ENCODE data around the gene MFRP.

The MFRP gene

GRCh38 chr11:119319136-119319699, 27.3 kb downstream of the MFRP start:
- DNase-seq (ENCODE audit: extremely low read depth in 1 of 2, low read depth in 1 of 2), result no peak

GRCh38 chr11:119318240-119319135, 28.0 kb downstream of the MFRP start:
- no peak for DNase-seq (ENCODE audit: extremely low read depth in 1 of 2, low read depth in 1 of 2)

- DNase-seq (ENCODE audit: extremely low read depth in 1 of 2, low read depth in 1 of 2), result no peak
Measured at GRCh38 chr11:119317592-119318239, 28.8 kb downstream of the MFRP start.

DNA sequence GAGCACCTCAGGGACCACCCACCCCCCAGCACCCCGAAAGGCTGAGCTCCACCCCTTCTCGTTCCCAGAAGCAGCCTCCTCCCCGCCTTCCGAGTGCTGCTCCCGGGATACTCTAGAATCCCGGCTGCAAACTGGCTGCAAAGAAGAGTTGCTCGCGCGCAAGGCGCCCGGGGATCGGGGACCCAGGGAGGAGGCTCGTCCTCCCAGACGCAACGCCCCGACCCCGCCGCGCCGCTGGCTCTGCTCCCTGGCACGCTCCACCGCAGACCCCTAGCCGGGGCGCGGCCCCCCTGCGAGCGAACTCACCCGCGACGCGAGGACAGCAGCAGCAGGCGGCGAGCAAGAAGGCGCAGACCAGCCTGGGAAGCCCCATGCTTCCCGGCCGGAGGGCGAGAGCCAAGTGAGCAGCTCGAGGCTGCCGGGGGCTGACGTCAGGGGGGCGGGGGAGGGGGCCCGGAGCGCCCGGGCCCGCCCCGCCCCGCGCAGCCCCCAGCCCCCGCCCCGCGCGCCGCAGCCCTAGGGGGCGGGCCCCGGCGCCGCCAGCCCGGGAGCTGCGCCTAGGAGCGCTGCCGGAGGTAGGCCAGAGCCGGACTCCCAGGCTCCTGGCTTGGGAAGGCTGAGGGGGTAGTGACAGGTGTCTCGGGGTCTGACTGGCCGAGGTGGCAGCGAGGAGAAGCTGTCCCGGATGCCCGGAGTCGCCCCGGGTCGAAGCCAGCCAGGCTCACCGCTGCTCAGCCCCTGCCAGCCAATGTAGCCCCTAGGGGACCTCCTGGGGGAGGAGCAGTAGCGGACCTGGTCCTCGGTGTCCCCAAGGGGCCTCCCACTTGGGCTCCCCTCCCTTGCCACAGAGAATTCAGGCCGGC, 29.5 kb downstream of the MFRP start, which contains the start of gene MCAM:
Gene MCAM (minus strand): TSS at position 402 of the 863 bp plus-strand sequence. CDS start 29 bp downstream, at position 373.
- no peak for DNase-seq (ENCODE audit: extremely low read depth in 1 of 2, low read depth in 1 of 2)

DNA sequence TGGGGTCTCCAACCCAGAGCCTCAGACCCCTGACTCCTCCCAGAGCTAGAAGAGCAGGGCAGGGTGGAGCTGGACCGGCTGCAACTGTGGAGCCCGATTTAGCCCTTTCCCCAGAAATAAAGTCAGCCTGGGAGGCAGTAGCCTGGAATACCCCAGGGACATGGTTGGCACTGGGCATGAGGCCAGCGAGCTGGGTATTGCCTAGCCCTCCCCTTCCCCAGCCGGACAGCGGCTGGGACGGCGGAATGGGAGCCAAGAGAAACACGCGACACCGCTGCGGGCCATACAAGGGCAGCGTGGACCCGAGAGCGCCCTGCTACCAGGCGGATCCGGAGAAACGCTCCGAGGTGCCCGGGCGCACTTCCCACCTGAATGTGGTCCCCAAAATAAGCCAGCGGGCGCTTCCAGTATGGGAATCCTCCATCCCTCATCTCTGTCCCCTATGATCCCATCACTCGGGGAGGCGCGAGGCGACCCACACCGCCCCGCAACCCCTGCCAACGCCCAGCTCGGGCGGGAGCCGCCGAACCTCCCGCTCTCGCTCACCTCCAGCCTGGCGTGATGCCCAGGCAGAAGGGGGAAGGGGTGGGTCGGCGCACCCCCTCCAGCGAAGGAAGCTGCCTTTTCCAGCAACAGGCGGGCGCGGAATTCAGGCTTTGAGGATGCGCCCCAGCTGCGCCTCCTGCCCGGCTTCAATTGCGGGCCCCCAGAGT, 30.3 kb downstream of the MFRP start:
- no peak for DNase-seq (ENCODE audit: extremely low read depth in 1 of 2, low read depth in 1 of 2)

GRCh38 chr11:119315131-119316015, 31.1 kb downstream of the MFRP start:
- DNase-seq (ENCODE audit: extremely low read depth in 1 of 2, low read depth in 1 of 2), result no peak

GRCh38 chr11:119314726-119315125, 31.8 kb downstream of the MFRP start:
- no peak for DNase-seq (ENCODE audit: extremely low read depth in 1 of 2, low read depth in 1 of 2)

- no peak for DNase-seq (ENCODE audit: extremely low read depth in 1 of 2, low read depth in 1 of 2)
Measured at GRCh38 chr11:119310682-119311052, 35.8 kb downstream of the MFRP start.

GRCh38 chr11:119309953-119310681, 36.4 kb downstream of the MFRP start:
- no peak for DNase-seq (ENCODE audit: extremely low read depth in 1 of 2, low read depth in 1 of 2)

GRCh38 chr11:119309411-119309810, 37.1 kb downstream of the MFRP start:
- DNase-seq (ENCODE audit: extremely low read depth in 1 of 2, low read depth in 1 of 2), result no peak

GRCh38 chr11:119307974-119308373, 38.5 kb downstream of the MFRP start:
- DNase-seq (ENCODE audit: extremely low read depth in 1 of 2, low read depth in 1 of 2), result no peak

- DNase-seq (ENCODE audit: extremely low read depth in 1 of 2, low read depth in 1 of 2), result no peak
Measured at GRCh38 chr11:119307219-119307618, 39.3 kb downstream of the MFRP start.

DNA sequence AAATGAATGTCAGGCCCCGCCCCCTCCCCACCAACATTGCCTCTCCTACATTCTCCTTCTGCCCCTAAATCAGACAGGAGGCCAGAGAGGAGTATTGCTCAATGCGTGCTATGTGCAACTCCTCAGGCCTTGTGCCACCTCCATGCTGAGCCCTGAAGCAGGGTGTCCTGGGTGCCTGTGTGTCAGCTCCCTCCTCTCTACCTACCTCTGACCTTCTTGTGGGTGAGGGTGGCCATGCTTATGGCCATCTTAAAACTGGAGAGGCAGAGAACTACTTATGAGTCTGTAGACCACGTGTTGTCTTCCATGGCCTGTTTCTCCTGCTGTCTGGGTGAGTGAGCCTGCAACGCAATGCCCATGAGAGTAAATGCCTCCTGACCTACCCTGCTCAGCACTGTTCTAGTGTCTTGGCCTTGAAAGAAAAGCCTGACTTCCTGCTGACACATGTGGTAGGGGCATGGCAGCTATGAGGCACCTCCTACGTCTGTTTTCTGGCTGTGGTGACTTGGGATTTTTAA, 40.1 kb downstream of the MFRP start:
- peak in 1 of 2 donors; percentile 47 for DNase-seq (ENCODE audit: extremely low read depth in 1 of 2, low read depth in 1 of 2)

DNA sequence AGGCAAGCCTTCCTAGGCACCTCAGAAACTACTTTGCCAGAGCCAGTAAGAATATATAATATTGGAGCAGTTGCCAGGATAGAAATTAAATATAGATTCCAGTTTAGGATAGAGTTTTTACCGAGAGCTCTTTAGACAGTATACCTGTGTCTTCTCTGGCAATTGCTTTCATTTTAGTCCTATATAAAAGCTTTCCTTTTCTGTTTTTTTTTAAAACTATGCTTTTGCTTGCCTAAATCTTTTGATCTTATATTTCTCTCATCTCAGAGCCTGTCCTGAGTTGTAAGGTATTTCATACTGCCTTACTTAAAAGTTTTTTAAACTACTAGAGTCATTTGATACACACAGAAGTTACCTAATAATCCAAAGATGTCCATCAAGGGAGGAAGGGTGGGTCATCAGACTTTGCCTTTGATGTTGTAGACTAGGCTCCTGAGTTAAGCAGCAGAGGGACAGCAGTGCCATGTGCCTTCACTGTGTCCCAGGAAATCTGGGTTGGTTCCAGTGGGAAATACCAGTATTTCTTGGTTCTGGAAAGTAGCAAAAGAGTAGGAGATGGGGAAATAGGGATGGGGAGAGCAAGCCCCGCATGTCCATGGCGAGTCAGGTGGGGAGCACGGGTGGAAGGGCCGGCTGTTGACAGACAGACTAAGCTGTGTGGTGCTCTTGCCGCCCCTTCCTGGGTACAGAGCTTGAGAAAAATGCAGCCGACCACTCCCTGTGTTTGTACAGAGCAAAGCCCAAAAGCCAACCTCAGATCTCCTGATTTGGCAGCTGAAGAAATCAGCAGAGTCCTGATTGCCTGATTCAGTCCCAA, 40.7 kb downstream of the MFRP start:
- DNase-seq (ENCODE audit: extremely low read depth in 1 of 2, low read depth in 1 of 2), result no peak

DNA sequence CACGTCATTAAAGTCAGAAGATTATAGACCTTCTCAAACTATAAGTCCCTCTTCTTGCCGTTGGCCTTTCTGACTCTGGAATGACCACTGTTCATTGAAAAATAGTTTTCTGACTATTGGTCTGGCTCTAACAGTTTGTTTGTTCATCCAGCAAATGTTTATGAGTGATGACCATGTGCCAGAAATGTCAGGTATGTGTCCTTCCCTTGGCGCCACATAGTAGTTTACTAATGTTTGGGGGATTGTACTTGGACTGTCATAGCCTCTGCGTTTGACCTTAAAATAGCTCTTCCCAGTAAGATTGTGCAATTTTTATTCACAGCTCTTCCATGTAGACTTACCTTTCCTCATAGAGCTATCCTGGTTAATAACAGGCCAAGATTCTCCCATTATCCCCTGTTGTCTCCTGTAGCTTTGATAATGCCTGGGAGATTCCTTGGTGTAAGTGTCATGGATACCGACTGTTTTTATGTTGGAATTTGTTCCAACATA, 43.2 kb downstream of the MFRP start:
- no peak for DNase-seq (ENCODE audit: extremely low read depth in 1 of 2, low read depth in 1 of 2)

DNA sequence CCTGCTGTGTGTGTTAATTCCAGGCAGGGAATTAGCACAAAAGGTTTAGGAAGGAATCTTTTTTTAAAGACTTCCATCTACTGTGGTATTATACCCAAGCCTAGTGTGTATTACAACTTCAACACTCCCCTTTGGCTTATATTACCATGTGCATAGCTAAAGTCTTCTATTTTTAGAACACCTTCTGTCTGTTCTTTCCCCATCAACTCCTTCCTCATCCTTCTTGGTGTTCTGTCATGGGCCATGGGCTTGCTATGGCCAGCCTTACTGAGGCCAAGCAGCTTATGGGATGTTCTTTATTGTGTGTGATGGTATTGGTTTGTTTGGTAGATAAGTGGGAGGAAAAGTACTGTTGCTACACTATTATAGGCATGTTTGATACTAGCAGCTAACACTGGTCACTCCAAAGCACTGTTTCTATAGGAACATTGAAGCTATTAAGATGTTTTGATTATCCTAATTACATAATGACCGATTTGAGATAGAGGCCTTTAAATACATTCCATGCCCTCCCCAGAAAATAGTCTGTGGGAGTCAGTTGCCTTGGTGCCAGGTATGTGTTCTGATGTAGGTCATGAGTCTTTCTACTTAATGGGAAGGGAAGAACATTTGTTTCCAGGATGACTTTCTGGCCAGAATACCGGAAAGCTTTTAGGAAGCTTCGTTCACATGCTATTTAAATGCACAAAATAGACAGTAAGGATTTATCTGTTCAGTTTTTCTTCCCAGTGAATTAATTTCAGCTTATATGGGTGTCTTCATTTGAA, 46.1 kb downstream of the MFRP start:
- no peak for DNase-seq (ENCODE audit: extremely low read depth in 1 of 2, low read depth in 1 of 2)

DNA sequence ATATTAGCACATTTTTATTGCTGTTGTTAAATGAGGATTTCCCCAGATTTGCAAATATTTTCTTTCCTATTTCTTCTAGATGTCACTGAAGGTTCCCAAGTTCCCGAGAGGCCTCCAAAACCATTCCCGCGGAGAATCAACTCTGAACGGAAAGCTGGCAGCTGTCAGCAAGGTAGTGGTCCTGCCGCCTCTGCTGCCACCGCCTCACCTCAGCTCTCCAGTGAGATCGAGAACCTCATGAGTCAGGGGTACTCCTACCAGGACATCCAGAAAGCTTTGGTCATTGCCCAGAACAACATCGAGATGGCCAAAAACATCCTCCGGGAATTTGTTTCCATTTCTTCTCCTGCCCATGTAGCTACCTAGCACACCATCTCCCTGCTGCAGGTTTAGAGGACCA, 47.1 kb downstream of the MFRP start:
- no peak for DNase-seq (ENCODE audit: extremely low read depth in 1 of 2, low read depth in 1 of 2)

Measured in activated CD8-positive, alpha-beta memory T cell treated with anti-CD3 and anti-CD28 coated beads for 1 hour (primary cell).